Measurements from ENCODE around the gene ZNF174.

The ZNF174 gene

GRCh38 chr16:3454631-3455147, 53.7 kb downstream of the ZNF174 start:
- no peak overlapping the region for H3K27ac ChIP-seq
- CTCF ChIA-PET, result no interaction called here
- no peak for DNase-seq (ENCODE audit: low spot score)
- no peak for TF ChIP-seq CTCF (conservative IDR thresholded peaks at IDR 0.05; ENCODE audit: low read depth)
- POLR2A ChIA-PET (ENCODE audit: low non-redundant PET), result no interaction called here

- DNase-seq (ENCODE audit: low spot score), result peak; percentile 98
- POLR2A ChIA-PET (ENCODE audit: low non-redundant PET), result interaction anchor here (0.5 to 0.8 kb wide), 2 partner anchors 13 to 79 kb away, joined by 3 to 5 read pairs; no protein-coding TSS in a partner anchor
- TF ChIP-seq CTCF (conservative IDR thresholded peaks at IDR 0.05; ENCODE audit: low read depth), result peak; percentile 28
- peak overlapping the region; percentile 86 for H3K27ac ChIP-seq
- CTCF ChIA-PET, result no interaction called here
These were observed 56.6 kb downstream of the ZNF174 start for GRCh38 chr16:3457434-3458252.

GRCh38 chr16:3458278-3458851, 57.4 kb downstream of the ZNF174 start:
- peak; percentile 49 for DNase-seq (ENCODE audit: low spot score)
- CTCF ChIA-PET, result interaction anchor here (0.7 kb wide), 1 partner anchor 400 kb away, joined by 3 read pairs; no protein-coding TSS in a partner anchor
- POLR2A ChIA-PET (ENCODE audit: low non-redundant PET), result no interaction called here
- peak overlapping the region; percentile 86 for H3K27ac ChIP-seq
- TF ChIP-seq CTCF (conservative IDR thresholded peaks at IDR 0.05; ENCODE audit: low read depth), result no peak

GRCh38 chr16:3458852-3459361, 57.9 kb downstream of the ZNF174 start:
- POLR2A ChIA-PET (ENCODE audit: low non-redundant PET), result no interaction called here
- no peak for TF ChIP-seq CTCF (conservative IDR thresholded peaks at IDR 0.05; ENCODE audit: low read depth)
- peak overlapping the region; percentile 86 for H3K27ac ChIP-seq
- DNase-seq (ENCODE audit: low spot score), result no peak
- CTCF ChIA-PET, result interaction anchor here (0.7 kb wide), 1 partner anchor 400 kb away, joined by 3 read pairs; no protein-coding TSS in a partner anchor
